Measurements from ENCODE around the gene USP9X.
"Not testable (repeated sequence)": the region's sequence is repeated elsewhere in the genome, so short reads cannot be mapped to it uniquely, and the experiment has no call there.

Gene USP9X

DNA sequence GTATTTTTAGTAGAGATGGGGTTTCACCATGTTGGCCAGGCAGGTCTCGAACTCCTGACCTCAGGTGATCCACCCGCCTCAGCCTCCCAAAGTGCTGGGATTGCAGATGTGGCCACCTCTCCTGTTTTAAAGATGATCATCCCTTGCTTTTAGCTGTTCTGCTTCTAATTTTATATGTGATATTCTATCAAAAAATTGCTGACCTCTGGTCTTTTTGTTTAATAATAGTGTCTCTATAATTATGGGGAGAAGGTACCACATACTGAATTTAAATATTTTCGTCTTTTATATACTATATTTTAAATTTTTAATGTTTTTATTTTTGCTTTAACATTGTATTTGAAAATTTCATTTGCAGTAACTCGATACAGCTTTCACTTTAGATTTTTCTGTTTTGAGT lies 15.6 kb downstream of the USP9X start:
- Histone ChIP-seq H3K4me3 (ENCODE audit: low read length) (no peak overlapping the region), H3K4me1 (ENCODE audit: control insufficient read depth, insufficient read depth, low read length) (no peaks in the 10 kb centered on the region; the same call in 1 of the 2 replicates), H3K9me3 (ENCODE audit: control insufficient read depth, insufficient read depth, low read length) (no peaks in the 10 kb centered on the region), H3K36me3 (ENCODE audit: control insufficient read depth, insufficient read depth, low read length) (peaks cover 2% of the 10 kb centered on the region; the same call in 1 of the 2 replicates), H3K27me3 (ENCODE audit: control insufficient read depth, insufficient read depth, low read length) (no peaks in the 10 kb centered on the region), H3K27ac (ENCODE audit: low read length) (no peak overlapping the region)
- DNase-seq (ENCODE audit: low read depth, low spot score) = no peak
- no CpG with 5 or more reads among the region's 4 CpGs for WGBS (ENCODE audit: insufficient coverage, insufficient read length)

DNA sequence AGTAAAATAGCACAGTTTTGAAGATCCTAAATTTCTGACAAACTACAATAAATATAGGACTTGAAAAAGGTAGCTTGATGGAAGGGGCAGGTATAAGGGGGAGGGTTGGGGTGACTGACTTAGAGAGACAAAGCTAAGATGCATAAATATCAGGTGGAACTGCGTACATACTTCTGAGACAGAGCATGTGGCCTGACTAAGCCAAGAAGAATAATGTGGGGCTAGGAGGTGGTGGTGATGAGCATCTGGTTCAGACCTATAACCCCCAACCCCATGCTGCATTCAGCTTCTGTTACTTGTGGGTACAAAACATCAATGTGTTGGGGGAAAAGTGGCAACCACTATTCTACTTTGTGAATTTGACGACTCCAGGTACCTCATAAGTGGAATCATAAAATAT lies 19.8 kb downstream of the USP9X start:
- Histone ChIP-seq H3K36me3 (ENCODE audit: control insufficient read depth, insufficient read depth, low read length) (peaks cover 2% of the 10 kb centered on the region; the same call in 1 of the 2 replicates), H3K27me3 (ENCODE audit: control insufficient read depth, insufficient read depth, low read length) (no peaks in the 10 kb centered on the region), H3K9me3 (ENCODE audit: control insufficient read depth, insufficient read depth, low read length) (no peaks in the 10 kb centered on the region), H3K27ac (ENCODE audit: low read length) (no peak overlapping the region), H3K4me3 (ENCODE audit: low read length) (no peak overlapping the region), H3K4me1 (ENCODE audit: control insufficient read depth, insufficient read depth, low read length) (no peaks in the 10 kb centered on the region; the same call in 1 of the 2 replicates)
- no CpG with 5 or more reads among the region's 2 CpGs for WGBS (ENCODE audit: insufficient coverage, insufficient read length)
- DNase-seq (ENCODE audit: low read depth, low spot score) = no peak

DNA sequence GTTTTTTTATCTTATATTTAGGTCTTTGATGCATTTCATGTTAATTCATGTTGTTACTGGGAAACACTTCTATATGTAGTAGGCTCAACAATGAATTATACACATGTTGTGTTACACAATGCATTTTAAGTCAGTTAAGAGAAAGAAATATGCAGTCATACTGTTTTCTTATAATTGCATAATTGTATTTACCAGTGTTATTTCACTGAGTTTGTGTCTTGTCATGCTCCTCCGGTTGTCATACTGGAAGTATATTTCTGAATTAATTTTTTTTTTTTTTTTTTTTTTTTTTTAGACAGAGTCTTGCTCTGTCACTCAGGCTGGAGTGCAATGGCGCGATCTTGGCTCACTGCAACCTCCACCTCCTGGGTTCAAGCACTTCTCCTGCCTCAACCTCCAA lies 21.0 kb downstream of the USP9X start:
- not testable (repeated sequence) for H3K27ac ChIP-seq (ENCODE audit: low read length); H3K4me3 ChIP-seq (ENCODE audit: low read length); DNase-seq (ENCODE audit: low read depth, low spot score); H3K36me3 ChIP-seq (ENCODE audit: control insufficient read depth, insufficient read depth, low read length); H3K27me3 ChIP-seq (ENCODE audit: control insufficient read depth, insufficient read depth, low read length); H3K4me1 ChIP-seq (ENCODE audit: control insufficient read depth, insufficient read depth, low read length); H3K9me3 ChIP-seq (ENCODE audit: control insufficient read depth, insufficient read depth, low read length)
- WGBS (ENCODE audit: insufficient coverage, insufficient read length) = no CpG with 5 or more reads among the region's 3 CpGs

DNA sequence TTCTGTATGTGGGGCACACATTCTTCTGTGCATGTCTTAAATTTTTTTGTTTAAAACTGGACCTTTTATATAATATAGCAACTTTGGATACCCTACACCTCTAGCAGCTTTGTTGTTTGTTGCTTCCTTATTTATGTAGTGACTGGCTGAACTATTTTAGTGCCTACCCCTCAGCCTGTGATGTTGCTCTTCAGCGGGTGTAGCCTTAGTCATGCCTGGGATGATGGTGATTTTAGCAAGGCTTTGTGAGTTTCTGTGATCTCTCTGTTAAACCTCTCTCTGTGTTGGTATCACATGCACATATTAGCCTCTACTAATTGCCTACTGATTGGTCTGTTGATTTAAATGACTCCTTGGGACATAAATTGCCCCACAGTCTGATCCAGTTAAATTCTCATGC lies 22.8 kb downstream of the USP9X start:
- no peaks in the 10 kb centered on the region; the same call in 1 of the 2 replicates for H3K4me1 ChIP-seq (ENCODE audit: control insufficient read depth, insufficient read depth, low read length)

DNA sequence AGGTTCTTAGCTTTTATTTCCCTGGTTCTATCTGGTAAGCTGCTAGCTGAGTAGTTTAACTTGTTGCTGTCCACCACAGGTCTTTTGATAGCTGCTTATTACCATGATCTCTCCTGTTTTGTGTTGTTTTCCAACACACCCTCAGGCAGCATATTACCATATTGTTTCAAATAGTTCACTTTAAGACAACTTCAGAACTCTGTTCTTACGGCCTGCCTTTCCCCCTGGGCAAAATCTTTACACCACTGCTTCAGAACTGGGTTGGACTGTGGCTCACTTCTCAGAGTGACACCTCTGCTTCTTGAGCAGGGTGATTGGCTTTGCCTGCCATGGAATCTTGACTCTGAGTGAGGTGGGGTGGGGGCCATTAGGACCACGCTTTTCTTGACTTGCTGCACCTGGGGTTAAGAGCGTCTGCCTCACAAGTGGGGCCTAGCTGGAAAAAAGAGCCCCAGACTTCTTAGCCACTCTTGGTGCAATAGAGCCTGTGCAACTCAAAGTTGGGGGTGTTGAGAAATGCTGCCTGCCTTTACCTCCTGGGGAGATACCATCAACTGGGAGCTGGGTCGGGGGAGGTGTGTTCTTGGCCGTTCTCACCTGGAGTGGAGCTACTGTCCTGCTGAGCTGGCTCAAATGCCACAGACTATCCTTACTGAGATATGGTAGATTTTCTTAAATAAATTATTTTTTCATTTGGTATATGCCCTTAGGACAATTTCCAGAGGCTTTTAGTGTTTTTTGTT lies 23.4 kb downstream of the USP9X start:
- H3K9me3 ChIP-seq (ENCODE audit: control insufficient read depth, insufficient read depth, low read length) = no peaks in the 10 kb centered on the region
- no peaks in the 10 kb centered on the region; the same call in 1 of the 2 replicates for H3K4me1 ChIP-seq (ENCODE audit: control insufficient read depth, insufficient read depth, low read length)
- H3K4me3 ChIP-seq (ENCODE audit: low read length) = no peak overlapping the region
- H3K27ac ChIP-seq (ENCODE audit: low read length) = no peak overlapping the region
- no peak for DNase-seq (ENCODE audit: low read depth, low spot score)
- no CpG with 5 or more reads among the region's 5 CpGs for WGBS (ENCODE audit: insufficient coverage, insufficient read length)
- no peaks in the 10 kb centered on the region for H3K27me3 ChIP-seq (ENCODE audit: control insufficient read depth, insufficient read depth, low read length)
- peaks cover 2% of the 10 kb centered on the region; the same call in 1 of the 2 replicates for H3K36me3 ChIP-seq (ENCODE audit: control insufficient read depth, insufficient read depth, low read length)

More for the DNA sequence above, 22.8 kb downstream of the USP9X start:
- Histone ChIP-seq H3K27ac (ENCODE audit: low read length) (no peak overlapping the region), H3K9me3 (ENCODE audit: control insufficient read depth, insufficient read depth, low read length) (no peaks in the 10 kb centered on the region), H3K4me3 (ENCODE audit: low read length) (no peak overlapping the region), H3K36me3 (ENCODE audit: control insufficient read depth, insufficient read depth, low read length) (peaks cover 2% of the 10 kb centered on the region; the same call in 1 of the 2 replicates), H3K27me3 (ENCODE audit: control insufficient read depth, insufficient read depth, low read length) (no peaks in the 10 kb centered on the region)
- no CpG with 5 or more reads among the region's 1 CpG for WGBS (ENCODE audit: insufficient coverage, insufficient read length)
- no peak for DNase-seq (ENCODE audit: low read depth, low spot score)

DNA sequence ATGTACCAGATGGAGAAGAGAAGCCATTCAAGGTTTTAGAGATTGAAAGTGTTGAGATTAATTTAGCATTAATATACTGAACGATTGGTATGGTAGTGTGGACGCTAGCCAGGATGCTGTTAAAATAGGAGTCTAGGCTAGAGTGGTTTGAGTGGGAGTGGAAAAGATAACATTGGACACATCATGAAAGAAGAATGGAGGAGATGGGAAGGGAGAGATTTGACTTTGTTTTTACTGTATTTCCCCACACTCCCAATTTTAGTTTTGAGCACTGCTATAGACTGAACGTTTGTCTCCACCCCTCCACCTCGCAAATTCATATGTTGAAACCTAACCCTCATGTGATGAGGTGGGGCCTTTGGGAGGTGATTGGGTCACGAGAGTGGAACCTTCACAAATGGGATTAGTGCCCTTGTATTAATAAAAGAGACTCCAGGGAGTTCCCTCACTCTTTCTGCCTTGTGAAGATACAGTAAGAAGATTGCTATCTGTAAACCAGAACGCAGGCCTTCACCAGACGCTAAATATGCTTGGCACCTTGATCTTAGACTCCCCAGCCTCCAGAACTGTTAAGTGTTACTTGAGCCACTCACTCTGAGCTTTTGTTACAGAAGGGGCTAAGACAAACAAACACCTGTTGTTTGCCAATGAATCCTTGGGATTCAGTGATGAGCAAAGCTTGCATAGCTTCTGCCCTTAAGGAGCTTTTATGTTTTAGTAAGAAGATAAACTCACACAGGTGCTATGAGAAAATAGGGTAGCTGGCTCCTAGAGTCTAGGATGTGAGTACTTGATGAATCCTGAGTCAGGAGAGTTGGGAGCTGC lies 25.8 kb downstream of the USP9X start:
- Histone ChIP-seq H3K9me3 (ENCODE audit: control insufficient read depth, insufficient read depth, low read length) (no peaks in the 10 kb centered on the region), H3K4me1 (ENCODE audit: control insufficient read depth, insufficient read depth, low read length) (no peaks in the 10 kb centered on the region), H3K36me3 (ENCODE audit: control insufficient read depth, insufficient read depth, low read length) (no peaks in the 10 kb centered on the region), H3K27ac (ENCODE audit: low read length) (no peak overlapping the region), H3K4me3 (ENCODE audit: low read length) (no peak overlapping the region), H3K27me3 (ENCODE audit: control insufficient read depth, insufficient read depth, low read length) (no peaks in the 10 kb centered on the region)
- DNase-seq (ENCODE audit: low read depth, low spot score) = no peak
- WGBS (ENCODE audit: insufficient coverage, insufficient read length) = 100% methylated on average over 2 of the region's 7 CpGs

DNA sequence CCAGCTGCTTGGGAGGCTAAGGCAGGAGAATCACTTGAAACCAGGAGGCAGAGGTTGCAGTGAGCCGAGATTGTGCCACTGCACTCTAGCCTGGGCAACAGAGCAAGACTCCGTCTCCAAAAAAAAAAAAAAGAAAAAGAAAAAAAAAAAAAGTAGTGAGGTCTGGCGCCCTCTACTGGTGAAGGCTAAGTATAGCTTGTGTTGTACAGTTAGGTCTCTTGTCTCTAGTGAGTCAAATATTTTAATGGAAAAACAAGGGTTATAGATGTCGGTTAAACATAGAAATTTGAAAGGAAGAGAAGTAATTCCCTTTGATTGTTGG lies 29.8 kb downstream of the USP9X start:
- not testable (repeated sequence) for H3K9me3 ChIP-seq (ENCODE audit: control insufficient read depth, insufficient read depth, low read length); H3K27me3 ChIP-seq (ENCODE audit: control insufficient read depth, insufficient read depth, low read length); H3K4me3 ChIP-seq (ENCODE audit: low read length); H3K36me3 ChIP-seq (ENCODE audit: control insufficient read depth, insufficient read depth, low read length); H3K27ac ChIP-seq (ENCODE audit: low read length); DNase-seq (ENCODE audit: low read depth, low spot score); H3K4me1 ChIP-seq (ENCODE audit: control insufficient read depth, insufficient read depth, low read length)
- whole genome bisulfite sequencing (ENCODE audit: insufficient coverage, insufficient read length) = no CpG with 5 or more reads among the region's 4 CpGs

DNA sequence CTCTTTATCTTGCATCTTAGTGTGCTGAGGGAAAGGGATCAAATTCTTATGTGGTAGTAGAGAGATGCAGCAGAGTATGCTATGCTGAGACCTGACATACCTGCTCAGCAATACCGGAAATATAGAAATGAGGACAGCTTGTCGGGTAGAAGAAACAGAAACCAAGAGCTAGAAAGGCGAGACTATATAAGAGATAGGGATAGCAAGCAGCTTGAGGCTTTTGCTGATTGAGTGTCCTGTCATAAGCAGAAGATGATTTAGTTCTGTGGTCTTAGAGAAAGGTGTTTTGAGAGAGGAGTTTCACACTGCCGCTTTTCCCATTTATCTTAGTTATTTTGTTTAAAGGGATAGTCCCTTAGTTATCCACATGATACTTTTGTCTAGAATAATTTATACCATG lies 31.7 kb downstream of the USP9X start:
- Histone ChIP-seq H3K4me1 (ENCODE audit: control insufficient read depth, insufficient read depth, low read length) (no peaks in the 10 kb centered on the region; the same call in 1 of the 2 replicates), H3K4me3 (ENCODE audit: low read length) (no peak overlapping the region), H3K27ac (ENCODE audit: low read length) (no peak overlapping the region), H3K9me3 (ENCODE audit: control insufficient read depth, insufficient read depth, low read length) (no peaks in the 10 kb centered on the region), H3K27me3 (ENCODE audit: control insufficient read depth, insufficient read depth, low read length) (no peaks in the 10 kb centered on the region), H3K36me3 (ENCODE audit: control insufficient read depth, insufficient read depth, low read length) (no peaks in the 10 kb centered on the region)
- DNase-seq (ENCODE audit: low read depth, low spot score) = no peak
- WGBS (ENCODE audit: insufficient coverage, insufficient read length) = no CpG with 5 or more reads among the region's 4 CpGs

DNA sequence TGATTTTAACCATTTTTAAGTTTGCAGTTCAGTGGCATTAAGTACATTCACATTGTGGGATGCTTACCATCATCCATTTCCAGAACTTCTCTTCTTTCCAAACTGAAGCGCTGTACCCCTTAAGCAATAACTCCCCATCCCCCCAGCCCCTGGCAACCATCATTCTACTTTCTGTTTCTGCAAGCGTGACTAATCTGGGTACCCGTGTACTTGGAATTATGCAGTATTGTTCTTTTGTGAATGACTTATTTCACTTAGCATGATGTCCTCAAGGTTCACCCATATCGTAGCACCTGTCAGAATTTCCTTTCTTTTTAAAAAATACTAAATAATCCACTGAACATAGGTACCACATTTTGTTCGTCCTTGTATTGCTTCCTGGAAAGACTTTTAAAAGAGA lies 32.9 kb downstream of the USP9X start:
- Histone ChIP-seq H3K36me3 (ENCODE audit: control insufficient read depth, insufficient read depth, low read length) (no peaks in the 10 kb centered on the region), H3K4me1 (ENCODE audit: control insufficient read depth, insufficient read depth, low read length) (peaks cover 1% of the 10 kb centered on the region; the same call in 1 of the 2 replicates), H3K27me3 (ENCODE audit: control insufficient read depth, insufficient read depth, low read length) (no peaks in the 10 kb centered on the region), H3K9me3 (ENCODE audit: control insufficient read depth, insufficient read depth, low read length) (no peaks in the 10 kb centered on the region), H3K4me3 (ENCODE audit: low read length) (no peak overlapping the region), H3K27ac (ENCODE audit: low read length) (no peak overlapping the region)
- WGBS (ENCODE audit: insufficient coverage, insufficient read length) = no CpG with 5 or more reads among the region's 5 CpGs
- DNase-seq (ENCODE audit: low read depth, low spot score) = no peak

DNA sequence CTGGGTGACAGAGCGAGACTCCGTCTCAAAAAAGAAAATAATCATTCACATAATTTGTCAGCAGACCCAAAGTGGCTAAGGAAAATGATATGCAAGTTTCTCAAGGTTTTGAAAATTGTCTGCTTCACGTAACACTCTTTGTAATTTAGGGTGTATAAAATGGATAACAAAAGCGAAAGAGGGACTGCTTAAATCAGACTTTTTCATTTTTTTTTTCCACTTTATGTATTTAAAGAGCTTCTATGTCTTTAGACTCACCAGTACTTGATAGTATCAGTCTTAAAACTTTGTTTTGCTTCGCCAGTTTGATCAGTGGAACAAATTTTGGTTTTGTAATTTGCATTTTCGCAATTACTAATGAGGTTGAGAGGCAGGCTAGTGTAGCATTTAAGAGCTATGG lies 34.6 kb downstream of the USP9X start:
- no peaks in the 10 kb centered on the region for H3K27me3 ChIP-seq (ENCODE audit: control insufficient read depth, insufficient read depth, low read length)
- no CpG with 5 or more reads among the region's 6 CpGs for WGBS (ENCODE audit: insufficient coverage, insufficient read length)
- H3K9me3 ChIP-seq (ENCODE audit: control insufficient read depth, insufficient read depth, low read length) = no peaks in the 10 kb centered on the region
- DNase-seq (ENCODE audit: low read depth, low spot score) = no peak
- peaks cover 1% of the 10 kb centered on the region; the same call in 1 of the 2 replicates for H3K4me1 ChIP-seq (ENCODE audit: control insufficient read depth, insufficient read depth, low read length)
- H3K27ac ChIP-seq (ENCODE audit: low read length) = no peak overlapping the region
- no peak overlapping the region for H3K4me3 ChIP-seq (ENCODE audit: low read length)
- no peaks in the 10 kb centered on the region; the same call in 1 of the 2 replicates for H3K36me3 ChIP-seq (ENCODE audit: control insufficient read depth, insufficient read depth, low read length)

All from iPS DF 6.9 (cell line).